WERI-Rb-1 (cell line): ENCODE data around the gene C1QTNF3.

ENCODE experiments used
- DNase-seq: peaks from one replicate; pipeline ENCODE4 v3.0.0-alpha.2; 2020
- H3K27ac ChIP-seq: fragments of 250-450 bp; sonication (Bioruptor Pico); 2 replicates; pipeline ENCODE4 v1.5.1; 2020; ENCODE audit warnings: mild to moderate bottlenecking, moderate library complexity
- H3K27me3 ChIP-seq: fragments of 250-450 bp; sonication (Bioruptor Pico); 2 replicates; pipeline ENCODE4 v1.5.1; 2021; ENCODE audit warnings: mild to moderate bottlenecking, low read depth, moderate library complexity; ENCODE audit not compliant: insufficient read depth, severe bottlenecking
- H3K36me3 ChIP-seq: fragments of 250-450 bp; sonication (Bioruptor Pico); 2 replicates; pipeline ENCODE4 v1.5.1; 2020; ENCODE audit warnings: mild to moderate bottlenecking, moderate library complexity
- H3K4me3 ChIP-seq: 2 replicates; pipeline ENCODE4 v1.5.1; 2011; ENCODE audit warnings: low read depth, mild to moderate bottlenecking, control low read depth, low read length
- H3K9me3 ChIP-seq: fragments of 250-450 bp; sonication (Bioruptor Pico); 2 replicates; pipeline ENCODE4 v1.5.1; 2021; ENCODE audit warnings: mild to moderate bottlenecking, moderate library complexity; ENCODE audit not compliant: severe bottlenecking
- TF ChIP-seq, protein P1 (sequence below): IDR thresholded peaks from 2 replicates; pipeline ENCODE4 v1.5.1; 2011; ENCODE audit warnings: low read depth, mild to moderate bottlenecking, control low read depth, inconsistent platforms, low read length

C1QTNF3 gene

DNA sequence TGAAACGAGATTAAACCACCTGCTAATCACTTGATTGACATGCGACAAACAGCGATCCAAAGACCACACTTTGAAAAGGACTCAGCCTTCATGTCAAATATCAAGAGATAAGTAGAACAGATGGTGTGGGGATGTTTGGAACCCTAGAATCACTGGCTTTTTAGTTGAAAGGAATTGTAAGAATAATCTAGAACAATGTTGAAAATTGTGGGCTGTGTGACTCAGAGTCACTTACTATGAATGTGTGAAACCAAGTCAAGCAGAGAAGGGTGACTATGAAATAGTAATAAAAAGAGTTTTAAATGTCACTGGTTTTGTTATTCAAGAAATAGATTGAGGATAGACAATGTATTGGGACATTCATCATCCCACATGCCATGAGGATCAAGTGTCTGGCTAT, 14.1 kb upstream of the C1QTNF3 start:
- Histone ChIP-seq H3K27me3 (no peaks in the 10 kb centered on the region), H3K36me3 (no peaks in the 10 kb centered on the region; the same call in none of the 2 replicates), H3K4me3 (no peak overlapping the region), H3K27ac (no peak overlapping the region), H3K9me3 (peaks cover 7% of the 10 kb centered on the region)
- no peak for DNase-seq
- TF ChIP-seq, protein P1, sequence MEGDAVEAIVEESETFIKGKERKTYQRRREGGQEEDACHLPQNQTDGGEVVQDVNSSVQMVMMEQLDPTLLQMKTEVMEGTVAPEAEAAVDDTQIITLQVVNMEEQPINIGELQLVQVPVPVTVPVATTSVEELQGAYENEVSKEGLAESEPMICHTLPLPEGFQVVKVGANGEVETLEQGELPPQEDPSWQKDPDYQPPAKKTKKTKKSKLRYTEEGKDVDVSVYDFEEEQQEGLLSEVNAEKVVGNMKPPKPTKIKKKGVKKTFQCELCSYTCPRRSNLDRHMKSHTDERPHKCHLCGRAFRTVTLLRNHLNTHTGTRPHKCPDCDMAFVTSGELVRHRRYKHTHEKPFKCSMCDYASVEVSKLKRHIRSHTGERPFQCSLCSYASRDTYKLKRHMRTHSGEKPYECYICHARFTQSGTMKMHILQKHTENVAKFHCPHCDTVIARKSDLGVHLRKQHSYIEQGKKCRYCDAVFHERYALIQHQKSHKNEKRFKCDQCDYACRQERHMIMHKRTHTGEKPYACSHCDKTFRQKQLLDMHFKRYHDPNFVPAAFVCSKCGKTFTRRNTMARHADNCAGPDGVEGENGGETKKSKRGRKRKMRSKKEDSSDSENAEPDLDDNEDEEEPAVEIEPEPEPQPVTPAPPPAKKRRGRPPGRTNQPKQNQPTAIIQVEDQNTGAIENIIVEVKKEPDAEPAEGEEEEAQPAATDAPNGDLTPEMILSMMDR = no peak

DNA sequence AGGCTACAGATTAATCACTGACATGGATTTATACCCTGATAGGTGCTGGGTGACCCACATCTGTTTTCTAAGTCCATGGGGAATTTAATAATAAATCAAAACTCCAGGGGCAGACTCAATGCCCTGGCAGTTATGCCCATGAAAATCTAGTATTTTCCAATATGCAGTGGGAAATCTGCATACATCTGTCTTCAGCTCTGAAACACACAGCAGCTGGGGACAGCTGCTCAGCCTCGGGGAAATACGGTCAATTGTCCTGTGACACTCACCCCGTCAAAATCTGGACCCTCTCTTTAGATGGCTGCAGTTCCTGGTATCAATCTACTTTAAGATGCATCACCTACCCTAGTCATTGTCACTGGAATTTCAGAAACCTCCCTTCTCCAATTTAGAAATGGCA, 12.7 kb upstream of the C1QTNF3 start:
- no peaks in the 10 kb centered on the region for H3K9me3 ChIP-seq
- TF ChIP-seq, protein P1 = no peak
- no peaks in the 10 kb centered on the region; the same call in 1 of the 2 replicates for H3K36me3 ChIP-seq
- DNase-seq = no peak
- H3K27ac ChIP-seq = no peak overlapping the region
- no peaks in the 10 kb centered on the region for H3K27me3 ChIP-seq
- no peak overlapping the region for H3K4me3 ChIP-seq

DNA sequence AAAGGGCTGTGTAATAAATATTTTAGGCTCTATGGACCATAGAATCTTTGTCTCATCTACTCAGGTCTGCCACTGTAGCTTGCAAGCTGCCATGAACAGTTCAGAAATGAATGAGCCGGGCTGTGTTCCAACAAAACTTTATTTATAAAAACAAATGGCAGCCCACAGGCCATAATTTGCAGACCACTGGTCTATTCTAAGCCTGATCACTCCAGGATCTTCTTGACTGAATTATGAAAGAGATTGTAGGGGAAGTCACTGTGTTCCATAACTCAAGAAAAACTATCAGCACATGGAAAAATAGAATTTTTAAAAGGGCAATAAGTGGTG, 11.4 kb upstream of the C1QTNF3 start:
- DNase-seq = no peak
- Histone ChIP-seq H3K27ac (peak overlapping the region; percentile 42), H3K9me3 (no peaks in the 10 kb centered on the region), H3K27me3 (no peaks in the 10 kb centered on the region), H3K4me3 (no peak overlapping the region), H3K36me3 (no peaks in the 10 kb centered on the region; the same call in 1 of the 2 replicates)
- TF ChIP-seq, protein P1 = no peak

GRCh38 chr5:34053571-34054399, 10.8 kb upstream of the C1QTNF3 start:
- Histone ChIP-seq H3K9me3 (no peaks in the 10 kb centered on the region), H3K27ac (peak overlapping the region; percentile 42), H3K36me3 (no peaks in the 10 kb centered on the region; the same call in 1 of the 2 replicates), H3K4me3 (no peak overlapping the region), H3K27me3 (no peaks in the 10 kb centered on the region)
- TF ChIP-seq, protein P1 = no peak
- DNase-seq = peak; percentile 59

DNA sequence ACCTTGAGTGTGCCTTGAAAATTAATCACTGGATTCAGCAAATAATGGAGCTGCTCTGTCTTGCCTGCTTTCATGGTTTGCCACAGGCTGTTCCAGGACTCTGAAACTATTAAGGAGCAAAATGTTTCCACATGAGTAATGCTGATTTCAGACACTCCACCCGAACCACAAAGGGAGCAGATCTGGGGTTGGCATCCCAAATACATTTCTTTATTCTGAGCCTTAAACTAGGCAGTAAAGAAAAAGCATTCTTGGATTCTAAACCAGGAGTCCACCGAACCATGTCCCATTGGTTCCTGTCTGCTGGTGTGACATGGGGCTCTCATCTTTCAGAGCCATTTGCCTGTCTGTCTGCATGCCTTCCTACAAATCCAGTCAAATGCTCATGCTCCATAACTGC, 10.1 kb upstream of the C1QTNF3 start:
- TF ChIP-seq, protein P1 = no peak
- no peaks in the 10 kb centered on the region; the same call in 1 of the 2 replicates for H3K36me3 ChIP-seq
- H3K4me3 ChIP-seq = no peak overlapping the region
- no peaks in the 10 kb centered on the region for H3K9me3 ChIP-seq
- no peak overlapping the region for H3K27ac ChIP-seq
- no peaks in the 10 kb centered on the region for H3K27me3 ChIP-seq
- no peak for DNase-seq
